Measurements from ENCODE around the gene LYPD6B.
A peak's percentile ranks its signal among the peaks of the same experiment; 100 is the strongest.

LYPD6B gene

DNA sequence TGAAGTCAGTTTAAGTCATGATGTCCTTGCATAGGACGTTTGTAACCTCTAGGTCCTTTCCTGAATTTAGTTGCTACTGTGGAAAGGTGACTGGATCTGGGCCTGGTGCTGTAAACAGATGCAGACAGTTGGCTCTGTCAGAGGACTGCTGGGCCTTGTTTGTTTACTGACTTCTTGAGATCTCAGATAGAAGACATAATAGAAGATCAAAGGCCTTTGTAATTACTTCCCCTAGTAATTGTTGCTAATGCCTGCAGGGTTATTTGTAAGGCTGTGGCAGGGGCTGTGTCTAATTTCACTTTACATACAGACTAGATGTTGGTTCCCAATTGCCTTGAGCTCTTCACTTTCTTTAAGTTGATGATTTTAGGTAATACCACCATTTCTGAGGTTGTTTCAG is 42.5 kb downstream of the LYPD6B start:
- Histone ChIP-seq H3K27me3 (ENCODE audit: control insufficient read depth, insufficient read depth, low read length) (no peaks in the 10 kb centered on the region), H3K9ac (ENCODE audit: low read depth, low read length) (no peak overlapping the region), H3K4me3 (ENCODE audit: low read length) (no peak overlapping the region), H3K4me2 (ENCODE audit: low read length) (no peak overlapping the region), H3K9me3 (replicated peaks; ENCODE audit: low read length) (no peaks in the 10 kb centered on the region), H3K36me3 (ENCODE audit: insufficient read depth, low read length) (no peaks in the 10 kb centered on the region), H3K4me1 (ENCODE audit: control insufficient read depth, insufficient read depth, low read length) (peaks cover 15% of the 10 kb centered on the region)

DNA sequence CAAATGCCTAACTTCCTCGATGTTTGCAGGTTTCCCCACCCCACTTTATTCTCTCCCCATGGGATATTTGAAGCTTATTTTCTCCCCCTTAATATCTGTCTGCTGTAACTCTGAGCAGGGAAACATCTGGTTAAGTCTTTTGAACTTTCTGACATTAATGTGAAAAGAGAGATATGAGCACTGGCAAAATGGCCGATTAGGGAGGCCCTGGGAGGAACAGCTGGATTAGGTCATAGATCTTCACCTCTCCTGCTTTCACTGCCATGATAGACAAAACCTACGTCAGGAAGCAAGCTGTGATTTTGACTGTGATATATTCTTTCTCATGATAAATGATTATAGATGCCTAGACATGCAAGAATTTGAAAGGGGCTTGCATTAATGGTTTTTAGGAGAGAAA is 43.6 kb downstream of the LYPD6B start:
- H3K4me2 ChIP-seq (ENCODE audit: low read length) = no peak overlapping the region
- no peak overlapping the region for H3K4me3 ChIP-seq (ENCODE audit: low read length)
- H3K27me3 ChIP-seq (ENCODE audit: control insufficient read depth, insufficient read depth, low read length) = no peaks in the 10 kb centered on the region
- no peaks in the 10 kb centered on the region for H3K36me3 ChIP-seq (ENCODE audit: insufficient read depth, low read length)
- no peaks in the 10 kb centered on the region for H3K9me3 ChIP-seq (replicated peaks; ENCODE audit: low read length)
- H3K9ac ChIP-seq (ENCODE audit: low read depth, low read length) = no peak overlapping the region
- peaks cover 8% of the 10 kb centered on the region for H3K4me1 ChIP-seq (ENCODE audit: control insufficient read depth, insufficient read depth, low read length)

DNA sequence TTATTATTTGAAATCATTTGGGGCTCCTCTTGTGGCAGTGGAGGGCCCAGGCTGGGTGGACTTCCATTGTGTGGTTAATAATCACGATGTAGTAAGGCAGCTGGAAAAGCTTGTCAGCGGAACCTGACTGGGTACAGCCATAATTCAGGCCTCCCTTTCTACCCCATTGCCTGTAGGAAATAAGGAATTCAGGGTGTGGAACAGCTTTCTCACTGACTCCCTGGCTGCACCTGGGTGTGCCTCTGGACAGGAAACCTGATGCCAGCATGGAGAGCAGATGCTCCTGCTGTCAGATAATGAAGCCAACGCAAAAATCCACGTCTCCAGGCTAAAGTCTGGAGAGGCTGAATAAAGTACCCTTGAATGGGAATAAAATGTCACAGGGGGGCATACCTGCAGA is 44.2 kb downstream of the LYPD6B start:
- no peak overlapping the region for H3K4me3 ChIP-seq (ENCODE audit: low read length)
- peaks cover 6% of the 10 kb centered on the region for H3K4me1 ChIP-seq (ENCODE audit: control insufficient read depth, insufficient read depth, low read length)
- no peaks in the 10 kb centered on the region for H3K36me3 ChIP-seq (ENCODE audit: insufficient read depth, low read length)
- no peaks in the 10 kb centered on the region for H3K9me3 ChIP-seq (replicated peaks; ENCODE audit: low read length)
- no peaks in the 10 kb centered on the region for H3K27me3 ChIP-seq (ENCODE audit: control insufficient read depth, insufficient read depth, low read length)
- H3K9ac ChIP-seq (ENCODE audit: low read depth, low read length) = no peak overlapping the region
- H3K4me2 ChIP-seq (ENCODE audit: low read length) = no peak overlapping the region

DNA sequence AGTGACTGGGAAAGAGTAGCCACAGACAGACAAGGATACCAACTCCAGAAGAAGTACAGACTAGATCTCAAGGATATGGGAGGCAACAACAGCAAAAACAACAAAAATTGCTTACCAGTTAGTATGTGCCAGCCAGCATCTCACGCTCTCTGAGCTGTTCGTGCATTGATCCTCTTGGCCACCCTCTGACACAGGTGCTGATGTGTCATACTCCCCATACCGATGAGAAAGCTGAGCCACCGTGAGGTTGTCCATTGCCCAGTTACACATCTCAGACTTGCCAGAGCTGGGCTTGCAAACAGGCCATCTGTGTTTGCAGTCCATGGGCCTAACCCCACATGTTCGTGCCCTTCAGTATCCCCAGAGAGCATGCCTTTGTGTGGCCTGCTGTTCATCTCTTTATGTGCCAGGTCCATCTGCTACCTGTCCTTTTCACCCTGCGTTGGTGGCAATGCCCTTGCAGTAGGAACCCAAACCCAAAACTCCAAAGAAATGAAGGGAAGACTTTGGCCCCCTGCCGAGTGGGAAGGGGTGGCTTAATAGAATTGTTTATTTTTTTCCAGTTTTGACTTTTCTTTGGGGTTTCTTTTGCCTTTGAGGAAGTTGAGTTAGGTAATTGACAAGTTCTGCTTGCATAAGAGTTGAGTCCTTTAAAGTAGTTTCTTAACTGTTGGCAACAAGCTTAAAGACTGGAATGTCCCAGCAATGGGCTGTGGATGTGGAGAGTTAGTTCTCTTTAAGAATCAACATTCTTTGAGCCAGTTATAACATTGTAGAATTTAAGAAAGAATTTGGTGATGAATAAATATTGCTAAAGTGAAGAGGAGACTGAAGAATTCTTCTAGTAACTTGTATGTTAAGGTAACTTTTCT is 46.7 kb downstream of the LYPD6B start:
- Histone ChIP-seq H3K9me3 (replicated peaks; ENCODE audit: low read length) (no peaks in the 10 kb centered on the region), H3K27me3 (ENCODE audit: control insufficient read depth, insufficient read depth, low read length) (no peaks in the 10 kb centered on the region), H3K4me2 (ENCODE audit: low read length) (no peak overlapping the region), H3K4me1 (ENCODE audit: control insufficient read depth, insufficient read depth, low read length) (peaks cover 9% of the 10 kb centered on the region), H3K4me3 (ENCODE audit: low read length) (no peak overlapping the region), H3K9ac (ENCODE audit: low read depth, low read length) (no peak overlapping the region), H3K36me3 (ENCODE audit: insufficient read depth, low read length) (no peaks in the 10 kb centered on the region)

DNA sequence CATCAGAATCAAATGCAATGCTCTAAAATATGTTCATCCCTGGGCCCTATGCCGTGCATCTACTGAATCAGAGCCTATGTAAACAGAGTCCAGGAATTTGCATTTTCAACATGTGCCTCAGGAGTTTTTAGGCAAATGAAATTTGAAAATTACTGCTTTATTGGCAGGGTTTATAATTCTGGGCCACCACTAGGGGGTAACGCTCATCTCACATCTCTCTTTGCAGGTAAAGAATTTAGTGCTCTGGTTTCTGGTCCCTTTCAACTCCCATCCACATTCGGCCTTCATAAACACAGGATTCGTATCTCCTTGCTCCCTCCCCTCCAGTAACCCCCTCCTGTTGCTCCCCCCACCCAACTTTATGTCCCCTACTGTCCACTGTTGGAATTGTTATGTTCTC is 49.3 kb downstream of the LYPD6B start:
- H3K4me1 ChIP-seq (ENCODE audit: control insufficient read depth, insufficient read depth, low read length) = peaks cover 12% of the 10 kb centered on the region
- no peaks in the 10 kb centered on the region for H3K27me3 ChIP-seq (ENCODE audit: control insufficient read depth, insufficient read depth, low read length)

DNA sequence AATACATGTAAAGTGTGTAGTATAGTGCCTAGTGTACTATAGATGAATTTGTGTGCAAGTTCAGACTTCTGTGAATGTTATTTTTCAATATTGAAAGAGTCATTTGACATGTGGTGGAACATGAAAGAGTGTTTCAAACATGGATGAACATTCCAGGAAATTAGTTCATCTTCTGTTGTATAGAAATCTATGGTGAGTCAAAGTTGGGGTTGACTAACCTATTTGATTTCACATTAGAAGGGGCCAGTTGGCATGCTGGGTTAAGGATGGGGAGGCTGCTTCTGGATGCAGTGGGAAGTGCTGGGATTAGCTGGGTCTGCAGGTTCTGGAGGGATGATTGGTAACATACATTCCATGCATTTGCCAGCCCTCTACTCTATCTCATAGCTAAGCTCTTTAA is 50.6 kb downstream of the LYPD6B start:
- Histone ChIP-seq H3K36me3 (ENCODE audit: insufficient read depth, low read length) (no peaks in the 10 kb centered on the region), H3K4me3 (ENCODE audit: low read length) (no peak overlapping the region), H3K4me1 (ENCODE audit: control insufficient read depth, insufficient read depth, low read length) (peaks cover 24% of the 10 kb centered on the region), H3K9ac (ENCODE audit: low read depth, low read length) (no peak overlapping the region), H3K4me2 (ENCODE audit: low read length) (no peak overlapping the region), H3K27me3 (ENCODE audit: control insufficient read depth, insufficient read depth, low read length) (no peaks in the 10 kb centered on the region), H3K9me3 (replicated peaks; ENCODE audit: low read length) (no peaks in the 10 kb centered on the region)

More for the DNA sequence above, 49.3 kb downstream of the LYPD6B start:
- no peak overlapping the region for H3K9ac ChIP-seq (ENCODE audit: low read depth, low read length)
- H3K4me2 ChIP-seq (ENCODE audit: low read length) = no peak overlapping the region
- no peaks in the 10 kb centered on the region for H3K36me3 ChIP-seq (ENCODE audit: insufficient read depth, low read length)
- no peaks in the 10 kb centered on the region for H3K9me3 ChIP-seq (replicated peaks; ENCODE audit: low read length)
- H3K4me3 ChIP-seq (ENCODE audit: low read length) = no peak overlapping the region

DNA sequence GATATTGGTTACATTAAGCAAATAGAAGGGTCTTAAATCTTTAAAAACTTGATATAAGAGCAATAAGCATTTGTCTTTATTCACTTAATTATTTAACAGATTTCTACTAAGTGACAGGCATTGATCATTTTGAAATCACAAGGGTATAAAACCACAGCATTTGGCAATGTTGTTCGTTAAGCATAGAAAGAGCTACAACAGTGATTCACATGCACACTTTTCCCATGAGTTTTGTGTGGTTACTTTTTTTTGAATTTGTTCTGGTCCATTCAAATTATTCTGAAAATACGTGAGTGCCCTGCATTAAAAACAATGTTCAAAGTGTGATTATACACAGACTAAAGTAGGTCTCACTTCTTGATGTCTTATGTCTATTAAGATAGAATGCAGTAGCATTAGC is 52.2 kb downstream of the LYPD6B start:
- Histone ChIP-seq H3K9me3 (replicated peaks; ENCODE audit: low read length) (no peaks in the 10 kb centered on the region), H3K4me2 (ENCODE audit: low read length) (no peak overlapping the region), H3K36me3 (ENCODE audit: insufficient read depth, low read length) (no peaks in the 10 kb centered on the region), H3K4me1 (ENCODE audit: control insufficient read depth, insufficient read depth, low read length) (peaks cover 33% of the 10 kb centered on the region), H3K4me3 (ENCODE audit: low read length) (no peak overlapping the region), H3K9ac (ENCODE audit: low read depth, low read length) (peak overlapping the region; percentile 19), H3K27me3 (ENCODE audit: control insufficient read depth, insufficient read depth, low read length) (no peaks in the 10 kb centered on the region)

DNA sequence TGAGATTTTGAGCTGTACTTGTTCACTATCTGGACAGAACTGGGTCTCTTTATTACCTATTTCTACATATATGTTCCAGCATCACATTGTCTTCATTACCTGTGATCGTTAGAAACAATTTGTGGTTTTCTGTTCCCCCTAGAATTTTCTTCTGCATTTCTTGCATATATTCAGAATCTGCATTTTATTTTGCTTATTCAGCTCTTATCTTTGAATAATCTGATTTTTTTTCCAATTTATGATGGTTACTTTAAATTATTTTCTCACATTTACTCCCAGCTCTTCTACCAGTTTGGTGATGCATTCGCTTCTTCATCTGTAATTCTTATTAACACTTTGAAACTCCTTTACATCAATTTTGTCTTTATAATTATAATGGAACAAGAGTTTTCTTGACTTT is 55.1 kb downstream of the LYPD6B start:
- peak overlapping the region; percentile 1 for H3K4me2 ChIP-seq (ENCODE audit: low read length)
- H3K4me3 ChIP-seq (ENCODE audit: low read length) = no peak overlapping the region
- no peaks in the 10 kb centered on the region for H3K9me3 ChIP-seq (replicated peaks; ENCODE audit: low read length)
- H3K4me1 ChIP-seq (ENCODE audit: control insufficient read depth, insufficient read depth, low read length) = peaks cover 39% of the 10 kb centered on the region
- H3K36me3 ChIP-seq (ENCODE audit: insufficient read depth, low read length) = no peaks in the 10 kb centered on the region
- H3K9ac ChIP-seq (ENCODE audit: low read depth, low read length) = peak overlapping the region; percentile 66
- no peaks in the 10 kb centered on the region for H3K27me3 ChIP-seq (ENCODE audit: control insufficient read depth, insufficient read depth, low read length)

DNA sequence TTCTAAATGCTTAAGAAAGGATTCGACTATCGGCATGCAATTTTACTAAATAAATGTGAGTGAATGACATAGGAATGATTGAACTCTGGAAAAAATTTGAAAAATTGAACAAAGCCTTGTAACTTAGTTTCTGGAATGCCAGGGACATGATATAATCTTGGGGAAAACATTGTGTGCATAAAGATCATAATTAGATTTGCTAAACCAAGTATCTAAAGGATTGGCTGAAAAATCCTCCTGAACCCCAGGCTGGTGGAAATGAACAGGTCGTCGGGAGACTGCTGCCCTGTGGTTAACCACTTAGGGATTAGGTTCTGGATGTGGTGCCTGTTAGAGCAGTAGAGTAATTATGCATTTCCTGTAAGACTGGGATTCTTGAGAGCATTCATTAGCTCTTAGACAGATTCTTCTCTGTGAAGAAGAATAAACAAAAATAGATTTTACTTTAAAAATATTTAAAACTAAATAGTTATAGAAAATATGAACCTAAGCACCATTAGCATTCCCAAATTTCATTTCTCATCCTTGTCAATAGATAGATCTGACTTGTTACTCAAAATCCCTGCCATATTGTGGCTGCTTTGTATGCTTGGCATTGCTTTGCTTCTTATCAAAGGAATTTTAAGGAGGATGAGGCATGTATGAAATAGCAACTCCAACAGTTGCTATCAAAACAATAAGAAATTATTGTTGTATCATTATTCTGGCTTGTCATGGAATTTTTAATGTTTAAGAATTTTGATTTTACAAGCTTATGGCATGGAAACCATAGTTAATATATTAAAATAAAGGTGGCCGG is 55.9 kb downstream of the LYPD6B start:
- H3K27me3 ChIP-seq (ENCODE audit: control insufficient read depth, insufficient read depth, low read length) = no peaks in the 10 kb centered on the region
- no peaks in the 10 kb centered on the region for H3K36me3 ChIP-seq (ENCODE audit: insufficient read depth, low read length)
- no peaks in the 10 kb centered on the region for H3K9me3 ChIP-seq (replicated peaks; ENCODE audit: low read length)
- H3K4me2 ChIP-seq (ENCODE audit: low read length) = peak overlapping the region; percentile 1
- peaks cover 36% of the 10 kb centered on the region for H3K4me1 ChIP-seq (ENCODE audit: control insufficient read depth, insufficient read depth, low read length)
- peak overlapping the region; percentile 66 for H3K9ac ChIP-seq (ENCODE audit: low read depth, low read length)
- no peak overlapping the region for H3K4me3 ChIP-seq (ENCODE audit: low read length)

DNA sequence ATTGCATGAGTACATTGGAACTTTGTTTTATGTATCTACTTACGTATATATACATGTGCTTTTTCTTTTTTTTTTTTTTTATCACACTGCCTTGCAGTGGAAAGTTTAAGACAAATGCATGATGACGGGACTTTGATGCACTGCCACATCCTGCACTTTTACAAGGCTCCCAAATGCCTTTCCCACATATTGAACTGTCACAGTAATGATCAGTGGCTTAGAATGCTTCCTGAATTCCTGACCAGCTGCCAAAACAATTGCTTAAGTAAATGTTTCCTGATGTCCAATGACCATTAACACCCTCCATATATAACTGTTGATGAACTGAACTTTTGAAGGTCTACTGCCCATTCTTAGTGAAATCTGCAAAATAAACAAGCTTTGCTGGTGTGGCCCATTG is 60.2 kb downstream of the LYPD6B start:
- Histone ChIP-seq H3K4me2 (ENCODE audit: low read length) (no peak overlapping the region), H3K9ac (ENCODE audit: low read depth, low read length) (no peak overlapping the region), H3K4me1 (ENCODE audit: control insufficient read depth, insufficient read depth, low read length) (peaks cover 42% of the 10 kb centered on the region), H3K36me3 (ENCODE audit: insufficient read depth, low read length) (no peaks in the 10 kb centered on the region), H3K27me3 (ENCODE audit: control insufficient read depth, insufficient read depth, low read length) (no peaks in the 10 kb centered on the region), H3K9me3 (replicated peaks; ENCODE audit: low read length) (no peaks in the 10 kb centered on the region), H3K4me3 (ENCODE audit: low read length) (no peak overlapping the region)

DNA sequence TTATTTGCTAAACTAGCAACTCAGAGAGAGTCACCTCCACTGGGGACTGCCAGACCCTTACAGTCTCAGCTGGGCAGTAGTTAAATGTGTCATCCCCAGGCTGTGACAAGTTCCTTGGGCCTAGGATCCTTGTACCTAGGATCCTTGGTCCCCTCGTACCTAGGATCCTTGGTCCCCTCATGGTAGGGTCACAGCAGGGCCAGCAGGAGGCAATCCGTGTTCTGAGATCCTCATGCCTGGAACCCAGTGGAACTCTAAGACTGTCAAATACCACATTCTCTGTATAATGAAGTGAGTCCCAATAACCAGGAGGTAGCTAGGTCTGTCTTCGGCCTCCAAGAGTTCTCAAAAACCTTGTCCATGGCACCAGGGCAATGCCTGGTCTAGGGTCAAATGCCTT is 60.8 kb downstream of the LYPD6B start:
- Histone ChIP-seq H3K27me3 (ENCODE audit: control insufficient read depth, insufficient read depth, low read length) (no peaks in the 10 kb centered on the region), H3K4me2 (ENCODE audit: low read length) (no peak overlapping the region), H3K36me3 (ENCODE audit: insufficient read depth, low read length) (no peaks in the 10 kb centered on the region), H3K9ac (ENCODE audit: low read depth, low read length) (no peak overlapping the region), H3K9me3 (replicated peaks; ENCODE audit: low read length) (no peaks in the 10 kb centered on the region), H3K4me1 (ENCODE audit: control insufficient read depth, insufficient read depth, low read length) (peaks cover 36% of the 10 kb centered on the region), H3K4me3 (ENCODE audit: low read length) (no peak overlapping the region)
